GM03348 (cell line): ENCODE data around the gene SLAMF9.
"Not testable (repeated sequence)": the region's sequence is repeated elsewhere in the genome, so short reads cannot be mapped to it uniquely, and the experiment has no call there.

Source experiments
- DNase-seq: peaks from one replicate; pipeline ENCODE4 v3.0.0; 2012; ENCODE audit warnings: low spot score

Gene SLAMF9

DNA sequence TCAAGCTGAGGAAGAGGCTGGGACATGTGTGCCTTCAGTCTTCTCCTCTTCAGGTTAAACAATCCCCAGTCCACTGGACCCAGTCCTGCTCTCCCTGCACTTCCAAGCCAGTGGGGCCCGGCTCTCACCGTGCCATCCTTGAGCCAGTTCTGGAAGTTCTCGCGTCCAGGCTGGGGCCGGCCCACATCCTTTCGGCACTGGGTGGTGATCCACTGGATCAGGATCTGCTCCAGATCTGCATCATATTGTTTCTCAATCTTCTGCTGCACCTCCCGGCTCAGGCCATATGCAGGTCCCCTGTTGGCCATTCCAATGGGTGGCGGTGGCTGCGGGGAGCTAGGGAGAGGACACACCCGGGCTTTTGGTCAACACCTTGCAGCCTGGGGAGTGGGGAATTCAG is 33.8 kb downstream of the SLAMF9 start:
- no peak for DNase-seq

DNA sequence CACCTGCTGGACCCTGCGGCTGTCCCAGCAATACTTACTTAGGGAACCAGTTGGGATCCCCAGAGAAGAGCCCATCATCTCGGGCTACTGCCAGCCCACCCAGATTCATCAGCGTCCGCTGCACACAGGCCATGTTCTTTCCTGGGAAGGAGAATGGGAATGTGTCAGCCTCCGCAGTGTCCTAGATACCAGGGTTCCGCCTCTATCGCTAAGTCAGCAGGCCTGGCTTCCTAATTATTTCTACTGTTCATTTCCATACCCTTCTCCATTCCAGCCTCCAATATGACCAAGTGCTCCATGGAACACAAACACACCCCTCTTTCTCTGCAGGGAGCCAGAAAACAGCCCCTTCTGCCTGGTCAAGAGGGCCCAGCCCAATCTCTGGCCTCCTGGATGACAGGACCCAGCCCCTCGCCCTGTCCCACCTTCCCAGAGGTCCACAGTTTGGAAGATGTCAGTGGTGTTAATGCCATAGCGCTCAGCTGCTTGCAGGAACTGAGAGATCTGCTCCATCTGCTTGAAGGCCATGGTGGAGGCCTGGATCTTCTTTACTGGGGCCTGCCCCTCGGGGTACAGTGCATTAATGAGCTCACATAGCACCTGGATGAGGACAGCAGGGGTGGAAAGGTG is 34.7 kb downstream of the SLAMF9 start:
- DNase-seq: no peak

DNA sequence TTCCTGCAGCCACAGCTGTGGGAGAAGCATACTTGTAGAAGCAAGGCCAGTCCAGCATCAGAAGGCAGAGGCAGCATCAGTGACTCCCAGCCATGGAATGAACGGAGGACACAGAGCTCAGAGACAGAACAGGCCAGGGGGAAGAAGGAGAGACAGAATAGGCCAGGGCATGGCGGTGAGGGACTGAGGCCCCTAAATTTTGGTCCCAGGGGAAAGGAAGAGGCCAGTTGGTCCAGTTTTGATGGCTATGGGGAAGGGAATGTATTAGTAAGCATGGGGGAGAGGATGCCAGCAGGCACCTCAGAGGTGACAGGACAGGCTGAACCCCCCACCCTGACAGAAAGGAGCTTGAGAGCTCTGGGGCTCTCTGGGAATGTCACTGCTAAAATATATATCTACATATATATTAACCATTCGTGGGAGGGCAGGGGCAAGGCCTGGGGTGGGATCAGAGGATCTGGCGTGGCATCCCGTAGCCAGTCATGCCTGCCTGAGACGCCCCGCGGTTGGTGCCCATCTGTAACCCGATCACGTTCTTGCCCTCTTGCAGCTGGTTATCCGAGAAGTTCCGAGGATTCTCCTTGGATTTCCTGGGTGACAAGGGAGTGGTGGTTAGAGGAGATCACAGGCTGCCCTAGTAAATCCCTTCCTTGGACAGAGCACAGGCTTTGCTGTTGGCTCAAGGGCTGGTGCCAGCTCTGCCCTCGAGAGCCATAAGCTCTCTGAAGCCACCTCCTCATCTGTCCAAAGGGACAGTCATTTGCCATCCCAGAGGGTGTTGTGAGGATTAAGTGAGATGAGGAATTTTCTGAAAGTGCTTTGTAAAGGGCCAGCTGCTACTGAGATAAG is 35.5 kb downstream of the SLAMF9 start:
- DNase-seq: no peak

DNA sequence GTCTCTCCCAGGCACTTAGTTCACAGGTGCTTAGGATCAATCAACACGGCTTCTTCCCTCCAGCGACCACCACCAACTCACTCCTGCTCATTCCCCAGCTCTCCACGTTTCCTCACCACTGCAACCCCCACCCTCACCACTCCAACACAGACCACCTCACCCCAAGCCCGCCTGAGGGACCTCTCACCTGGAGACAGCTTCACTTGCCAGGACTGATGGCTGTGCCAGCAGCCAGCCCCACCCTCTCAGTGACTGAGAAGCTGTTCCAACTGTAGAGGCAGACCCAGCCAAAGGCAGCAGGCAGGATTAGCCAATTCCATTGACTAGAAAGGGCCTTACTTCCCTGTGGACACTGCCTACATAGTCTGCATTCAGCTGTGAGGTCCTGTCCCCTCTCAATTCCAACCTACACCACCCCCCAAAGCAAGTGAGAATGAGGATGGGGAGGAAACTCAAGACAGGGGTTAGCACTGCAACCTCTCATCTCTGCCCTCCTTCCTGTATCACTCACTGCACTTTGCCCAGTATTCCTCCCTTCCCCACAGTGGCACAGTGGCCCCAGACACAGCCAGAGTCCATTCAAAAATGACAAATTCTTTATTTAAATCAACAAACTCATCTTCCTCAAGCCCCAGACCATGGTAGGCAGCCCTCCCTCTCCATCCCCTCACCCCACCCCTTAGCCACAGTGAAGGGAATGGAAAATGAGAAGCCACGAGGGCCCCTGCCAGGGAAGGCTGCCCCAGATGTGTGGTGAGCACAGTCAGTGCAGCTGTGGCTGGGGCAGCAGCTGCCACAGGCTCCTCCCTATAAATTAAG is 36.3 kb downstream of the SLAMF9 start:
- no peak for DNase-seq

DNA sequence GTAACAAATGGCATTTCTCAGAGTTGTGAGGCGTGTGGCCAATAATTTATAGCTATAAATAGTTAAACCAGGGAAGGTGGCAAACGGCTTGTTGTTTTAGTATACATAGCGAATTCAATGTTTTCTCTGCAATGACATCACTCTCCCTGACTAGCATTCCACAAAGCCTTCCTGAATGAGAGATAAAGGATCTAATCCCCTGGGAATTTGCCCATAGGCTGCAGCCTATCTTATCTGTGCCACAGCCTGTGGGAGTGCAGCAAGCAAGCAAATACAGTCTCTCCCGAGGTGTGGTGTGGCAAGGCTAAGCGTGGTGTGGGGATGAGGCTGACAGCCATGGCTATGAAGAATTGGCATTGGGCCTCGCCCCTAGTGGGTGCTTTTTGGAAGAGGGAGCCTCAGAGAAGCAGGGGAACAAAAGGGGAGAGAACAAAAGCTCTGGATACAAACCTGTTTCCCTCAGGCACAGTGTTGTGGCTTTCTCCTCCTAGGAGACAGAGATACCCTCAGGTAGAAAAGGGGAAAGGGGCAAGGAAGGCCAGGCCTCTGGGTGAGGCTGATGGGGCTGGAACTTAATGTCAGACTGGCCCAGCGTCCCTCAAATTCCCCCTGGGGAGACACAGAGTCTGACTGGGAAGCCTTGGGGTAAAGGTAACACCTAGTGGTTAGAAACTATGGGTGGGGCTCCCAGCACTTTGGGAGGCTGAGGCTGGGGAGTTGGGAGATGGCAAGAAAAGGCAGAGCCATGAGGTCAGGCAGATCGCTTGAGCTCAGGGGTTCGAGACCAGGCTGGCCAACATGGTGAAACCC is 37.6 kb downstream of the SLAMF9 start:
- peak; percentile 70 for DNase-seq

DNA sequence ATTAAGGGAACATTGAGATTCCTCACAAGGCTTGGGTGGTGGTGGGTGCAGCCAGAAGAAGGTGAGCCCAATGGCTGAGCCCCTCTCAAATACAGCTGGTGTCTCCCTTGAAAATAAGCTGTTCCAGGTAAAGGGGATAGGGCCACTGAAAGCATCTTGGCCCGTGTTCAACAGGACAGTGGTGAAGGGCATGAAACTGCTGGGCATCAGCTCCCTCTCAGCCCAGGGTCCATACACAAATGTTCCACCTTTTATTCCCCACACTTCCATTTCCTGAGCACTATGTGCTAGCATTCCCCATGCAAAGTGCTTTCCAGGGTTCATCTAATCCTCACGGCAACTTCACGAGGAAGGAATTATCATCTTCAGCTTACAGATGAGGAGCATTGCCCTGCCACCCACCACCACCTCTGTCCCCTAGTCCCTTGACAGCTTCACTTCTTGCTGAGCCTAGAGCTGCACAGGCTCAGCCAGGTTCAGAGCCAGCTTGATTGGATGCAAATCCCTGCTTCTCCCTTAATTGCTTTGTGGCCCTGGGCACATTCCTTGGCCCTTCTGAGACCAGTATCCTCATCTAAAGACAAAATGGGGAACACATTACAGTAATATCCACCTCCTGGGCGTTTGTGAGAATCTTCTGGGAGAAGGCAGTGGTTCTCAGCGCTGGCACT is 38.3 kb downstream of the SLAMF9 start:
- DNase-seq: no peak

DNA sequence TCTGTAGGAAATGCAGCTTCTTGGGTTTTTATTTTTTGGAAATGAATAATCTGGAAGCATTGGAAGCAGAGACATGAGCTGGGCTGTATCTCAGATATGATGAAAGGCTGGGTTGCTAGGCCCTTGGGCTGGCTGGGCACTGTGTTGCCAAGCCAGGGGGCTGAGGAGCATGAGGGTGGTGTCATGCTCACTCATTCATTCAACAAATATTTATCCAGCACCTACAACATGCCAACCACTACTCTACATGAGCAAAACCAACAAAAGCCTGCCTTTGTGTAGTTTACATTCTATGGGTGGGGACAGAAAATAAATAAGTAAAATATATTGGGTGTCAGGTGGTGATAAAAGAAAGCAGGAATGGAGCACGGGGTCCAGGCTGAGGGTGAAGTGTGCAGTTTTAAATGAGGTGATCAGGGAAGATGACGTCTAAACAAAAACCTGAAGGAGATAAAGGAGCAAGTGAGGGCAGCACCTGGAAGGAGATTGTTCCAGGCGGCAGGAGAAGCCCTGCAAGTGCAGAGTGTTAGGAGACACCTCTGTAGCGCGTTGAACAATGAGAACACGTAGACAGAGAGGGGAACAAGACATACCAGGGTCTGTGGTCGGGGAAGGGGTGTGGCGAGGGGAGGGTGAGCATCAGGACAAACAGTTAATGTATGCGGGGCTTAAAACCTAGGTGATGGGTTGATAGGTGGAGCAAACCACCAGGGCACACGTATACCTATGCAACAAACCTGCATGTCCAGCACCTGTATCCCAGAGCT is 39.6 kb downstream of the SLAMF9 start:
- no peak for DNase-seq

- DNase-seq: no peak
Measured at GRCh38 chr1:159913451-159914192, 40.4 kb downstream of the SLAMF9 start.

DNA sequence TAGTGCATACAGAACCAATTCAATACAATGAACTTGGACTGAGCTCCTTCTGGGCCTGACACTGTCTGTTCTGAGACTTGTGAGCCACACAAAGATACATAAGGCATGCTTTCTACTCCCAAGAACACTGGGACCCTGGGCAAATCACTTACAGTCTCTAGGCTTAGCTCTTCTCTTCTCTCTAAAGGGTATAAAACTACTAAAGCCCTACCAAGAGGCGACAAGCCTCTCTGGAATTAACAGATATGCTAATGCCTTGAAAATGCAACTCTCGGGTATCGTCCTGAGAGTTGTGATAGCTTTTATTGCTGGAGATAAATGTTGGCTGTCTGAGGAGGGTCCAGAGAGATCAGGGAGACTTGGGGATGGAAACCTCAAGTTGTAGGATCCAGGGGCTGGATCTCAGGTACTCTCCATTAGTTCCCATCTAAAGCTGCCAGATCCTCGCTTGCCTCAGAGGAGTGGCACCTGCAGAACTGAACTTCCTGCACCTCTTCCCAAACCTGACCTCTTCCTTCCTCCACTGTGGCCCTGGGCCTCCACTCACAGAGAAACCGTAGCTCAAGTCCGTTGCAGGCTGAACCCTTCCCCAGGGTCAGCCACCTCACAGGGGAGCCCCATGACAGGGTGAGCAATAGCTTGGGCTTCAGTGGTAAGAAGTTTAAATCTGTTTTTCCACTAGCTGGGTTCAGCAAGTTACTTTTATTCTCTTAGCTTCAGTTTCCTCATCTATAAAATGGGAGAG is 42.5 kb downstream of the SLAMF9 start:
- no peak for DNase-seq

DNA sequence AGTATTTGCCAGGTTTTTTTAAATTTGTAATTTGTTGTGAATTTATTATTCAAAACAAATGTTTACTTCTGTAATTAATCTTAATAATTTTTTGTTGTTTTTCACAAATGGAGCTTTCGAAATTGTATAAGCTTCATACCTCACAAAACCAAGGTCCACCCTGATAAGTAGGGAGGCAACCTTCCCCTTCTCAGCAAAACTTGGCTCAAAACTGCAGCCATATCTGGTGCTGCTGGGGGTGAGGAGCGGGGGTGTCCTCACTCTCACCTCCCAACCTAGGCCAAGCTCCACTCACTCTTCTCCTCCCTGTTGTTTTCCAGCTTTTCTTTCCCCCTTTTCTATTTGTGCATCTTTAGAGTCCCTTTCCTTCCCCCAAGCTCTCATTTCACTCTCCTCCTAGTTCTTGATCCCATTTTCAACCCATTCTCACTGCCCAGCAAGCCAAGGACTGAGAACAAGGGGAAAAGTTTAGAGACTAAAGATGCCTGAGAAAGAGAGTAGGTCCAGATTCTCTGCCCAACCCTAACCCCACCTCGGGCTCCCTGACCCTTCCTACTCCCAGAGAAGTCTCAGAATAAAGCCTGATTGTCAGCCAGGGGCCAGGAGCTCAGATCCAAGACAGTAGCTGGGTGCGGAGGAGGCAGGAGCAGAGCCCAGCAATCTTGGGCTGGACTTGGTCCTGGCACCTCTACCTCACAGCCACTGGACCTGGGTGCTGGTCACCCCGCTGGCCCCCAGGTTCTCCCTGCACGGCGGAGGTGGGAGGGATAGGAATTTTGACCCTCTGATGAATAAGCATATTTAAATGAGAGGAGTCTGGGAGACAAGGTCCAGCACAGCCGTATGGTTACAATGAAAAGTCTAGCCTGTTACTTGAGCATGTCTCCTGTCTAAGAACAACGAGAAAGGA is 45.8 kb downstream of the SLAMF9 start:
- no peak for DNase-seq

DNA sequence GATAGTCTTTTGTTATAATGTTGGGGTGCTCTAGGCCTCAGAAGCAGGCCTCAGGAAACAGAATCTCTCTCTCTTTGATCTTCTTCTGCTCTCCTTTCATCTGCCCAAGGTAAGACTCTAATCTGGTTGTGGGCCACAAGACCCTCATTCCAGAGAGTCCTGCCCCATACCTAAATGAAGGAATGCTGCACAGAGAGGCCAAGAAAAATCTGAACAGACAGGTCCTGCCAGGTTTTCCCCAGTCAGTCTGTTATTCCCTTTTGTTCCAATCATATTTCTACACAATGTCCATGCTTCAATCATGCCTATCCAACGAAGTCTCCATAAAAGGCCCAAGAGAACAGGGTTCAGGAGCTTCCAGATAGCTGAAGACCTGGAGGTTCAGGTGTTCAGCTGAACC is 47.1 kb downstream of the SLAMF9 start:
- no peak for DNase-seq

- not testable (repeated sequence) for DNase-seq
Measured at GRCh38 chr1:159904036-159904435, 50.0 kb downstream of the SLAMF9 start.

DNA sequence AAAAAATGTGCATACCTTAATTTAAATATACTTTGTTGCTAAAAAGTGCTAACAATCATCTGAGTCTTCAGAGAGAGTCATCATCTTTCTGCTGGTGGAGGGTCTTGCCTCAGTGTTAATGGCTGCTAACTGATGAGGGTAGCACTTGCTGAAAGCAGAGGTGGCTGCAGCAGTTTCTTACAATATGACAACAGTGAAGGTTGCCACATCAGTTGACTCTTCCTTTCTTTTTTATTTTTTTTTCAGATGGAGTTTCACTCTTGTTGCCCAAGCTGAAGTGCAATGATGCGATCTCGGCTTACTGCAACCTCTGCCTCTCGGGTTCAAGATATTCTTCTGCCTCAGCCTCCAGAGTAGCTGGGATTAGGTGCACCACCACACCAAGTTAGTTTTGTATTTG is 51.5 kb downstream of the SLAMF9 start:
- no peak for DNase-seq
